Fibroblast of skin of back (primary cell): Measurements from ENCODE around the gene WWC1. TPM values are rescaled to one million over a fixed set of nuclear protein-coding genes. Genes with fewer than 3 reads are reported as not detected.
A peak's percentile ranks its signal among the peaks of the same experiment; 100 is the strongest.

Source experiments
- DNase-seq: peaks from one replicate; pipeline ENCODE4 v3.0.0-alpha.2; 2013
- polyA plus RNA-seq, 2 experiments: library from polyadenylated mRNA; unstranded; fragments of 120-200 nt; gene quantifications; one replicate each; pipeline ENCODE4 v1.2.1, GENCODE V29; 2013; ENCODE audit not compliant: insufficient read length in 2 of 2

WWC1 gene
- 9.4 TPM for polyA plus RNA-seq (2013, experiment 1 of 2; ENCODE audit: insufficient read length)
- polyA plus RNA-seq (2013, experiment 2 of 2; ENCODE audit: insufficient read length): 4.4 TPM

DNA sequence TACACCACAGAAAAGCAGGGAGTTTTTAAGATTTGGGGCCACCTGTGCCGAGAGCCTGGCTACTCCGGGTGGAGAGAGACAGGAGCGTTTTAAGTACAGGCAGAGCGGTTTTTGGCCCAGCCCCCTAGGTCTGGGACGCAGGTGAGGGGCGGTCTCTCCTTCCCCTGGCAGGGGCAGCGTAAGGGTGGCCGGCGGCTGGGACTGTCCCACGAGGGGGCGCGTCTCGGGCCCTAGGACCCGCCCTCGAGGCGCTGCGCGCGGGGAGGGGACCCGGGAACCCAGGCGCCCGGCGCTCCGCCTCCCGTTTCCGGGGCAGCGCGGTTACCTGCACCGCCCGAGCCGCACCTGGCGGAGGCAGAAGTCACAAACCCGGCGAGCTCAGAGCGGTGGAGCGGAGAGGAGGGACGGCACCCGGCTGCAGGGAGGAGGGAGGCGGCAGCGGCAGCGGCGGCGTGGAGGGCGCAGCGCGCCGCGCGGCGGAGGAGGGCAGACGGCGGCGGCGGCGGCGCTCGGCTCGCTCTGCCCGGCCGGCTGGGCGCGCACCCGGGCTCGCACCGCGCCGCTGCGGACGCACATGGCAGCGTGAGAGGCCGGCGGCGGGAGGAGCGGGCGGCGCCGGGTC is at the start of gene WWC1:
WWC1 (plus strand) TSS at position 304 of the 622 bp plus-strand sequence. CDS start 508 bp downstream, outside the sequence.
- DNase-seq: peak; percentile 58

DNA sequence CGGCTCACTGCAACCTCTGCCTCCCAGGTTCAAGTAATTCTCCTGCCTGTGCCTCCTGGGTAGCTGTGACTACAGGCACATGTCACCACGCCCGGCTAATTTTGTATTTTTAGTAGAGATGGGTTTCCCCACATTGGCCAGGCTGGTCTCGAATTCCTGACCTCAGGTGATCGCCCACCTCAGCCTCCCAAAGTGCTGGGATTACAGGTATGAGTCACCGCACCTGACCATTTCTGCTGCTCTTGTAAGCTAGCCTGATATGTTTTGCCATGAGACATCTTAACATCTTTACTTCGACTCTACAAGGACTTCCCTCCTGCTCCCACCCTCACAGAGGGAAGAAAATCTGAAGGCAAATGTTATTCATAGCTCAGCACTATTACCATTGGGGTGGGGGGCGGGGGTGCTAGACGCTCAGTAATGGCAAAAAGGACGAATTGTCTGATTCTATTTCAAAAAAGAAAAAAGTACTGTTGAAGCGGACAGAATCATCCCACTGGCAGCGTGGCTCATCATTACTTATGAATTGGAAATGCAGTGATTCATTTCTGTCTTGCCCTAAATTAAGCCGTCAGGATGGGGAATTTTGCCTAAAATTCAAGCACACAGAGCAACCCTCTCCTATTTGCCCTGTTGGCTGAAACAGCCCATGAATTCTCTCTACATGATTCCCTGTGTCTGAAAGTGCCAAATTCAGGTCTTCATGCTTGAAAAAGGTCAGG is 46.4 kb upstream of the WWC1 start:
- peak; percentile 34 for DNase-seq

DNA sequence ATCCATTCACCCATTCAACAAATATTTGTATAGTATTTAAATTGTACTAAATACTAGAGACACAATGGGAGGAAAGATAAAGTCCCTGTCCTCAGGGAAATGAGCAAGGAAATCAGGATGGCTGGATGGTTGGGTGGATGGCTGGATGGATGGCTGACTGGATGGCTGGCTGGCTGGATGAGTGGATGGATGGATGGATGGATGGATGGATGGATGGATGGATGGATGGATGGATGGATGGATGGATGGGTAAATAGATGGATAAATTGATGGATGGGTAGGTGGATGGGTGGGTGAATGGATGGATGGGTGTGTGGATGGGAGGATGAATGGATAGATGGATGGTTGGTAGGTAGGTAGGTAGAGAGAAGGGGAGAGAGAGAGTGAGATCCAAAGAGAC is 41.5 kb upstream of the WWC1 start:
- no peak for DNase-seq

DNA sequence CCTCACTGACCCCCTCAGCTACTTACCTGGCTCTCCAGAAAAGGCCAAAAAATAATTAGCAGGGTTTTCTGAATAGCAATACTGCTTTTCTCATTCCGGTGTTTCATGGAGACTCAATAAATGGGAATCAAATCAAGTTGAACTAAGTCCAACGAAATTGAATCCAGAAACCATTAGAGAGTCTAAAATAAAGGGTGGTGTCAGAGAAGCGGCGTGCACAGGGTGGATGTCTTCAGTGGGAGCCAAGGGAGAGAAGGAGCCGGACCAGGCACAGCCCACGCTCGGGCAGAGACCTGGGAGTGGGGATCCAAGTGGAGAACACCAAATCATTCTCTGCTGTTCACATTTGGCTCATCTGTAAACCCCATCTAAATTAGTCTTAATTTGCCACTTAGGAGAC is 40.2 kb upstream of the WWC1 start:
- no peak for DNase-seq

DNA sequence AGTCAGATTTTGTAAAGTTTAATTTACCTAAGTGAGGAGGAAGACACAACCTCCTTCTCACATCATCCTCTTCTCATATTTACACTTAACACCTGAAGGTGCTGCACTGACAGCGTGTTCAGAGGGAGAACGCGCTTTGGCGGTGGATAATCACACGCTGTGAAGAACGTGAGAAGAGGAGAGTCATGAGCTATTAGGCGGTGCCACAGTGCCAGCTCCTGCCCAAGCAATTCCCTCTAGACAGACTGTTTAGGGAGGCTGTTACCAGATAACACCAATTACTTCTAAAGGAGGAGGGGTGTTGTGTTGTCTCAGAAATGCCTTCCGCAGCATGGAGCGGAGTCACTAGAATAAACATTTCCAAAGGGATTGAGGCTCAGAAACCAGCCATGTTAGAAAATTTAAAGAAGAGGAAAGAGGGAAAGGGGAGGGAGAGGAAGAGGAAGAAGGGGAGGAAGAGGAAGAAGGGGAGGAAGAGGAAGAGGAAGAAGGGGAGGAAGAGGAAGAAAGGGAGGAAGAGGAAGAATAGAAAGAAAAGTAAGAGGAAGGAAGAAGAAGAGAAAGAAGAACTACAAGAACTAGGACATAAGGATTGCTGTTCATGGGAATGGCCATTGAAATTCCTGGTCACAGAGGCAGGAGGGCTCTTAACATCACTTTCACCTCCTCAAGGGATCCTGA is 37.3 kb upstream of the WWC1 start:
- no peak for DNase-seq

DNA sequence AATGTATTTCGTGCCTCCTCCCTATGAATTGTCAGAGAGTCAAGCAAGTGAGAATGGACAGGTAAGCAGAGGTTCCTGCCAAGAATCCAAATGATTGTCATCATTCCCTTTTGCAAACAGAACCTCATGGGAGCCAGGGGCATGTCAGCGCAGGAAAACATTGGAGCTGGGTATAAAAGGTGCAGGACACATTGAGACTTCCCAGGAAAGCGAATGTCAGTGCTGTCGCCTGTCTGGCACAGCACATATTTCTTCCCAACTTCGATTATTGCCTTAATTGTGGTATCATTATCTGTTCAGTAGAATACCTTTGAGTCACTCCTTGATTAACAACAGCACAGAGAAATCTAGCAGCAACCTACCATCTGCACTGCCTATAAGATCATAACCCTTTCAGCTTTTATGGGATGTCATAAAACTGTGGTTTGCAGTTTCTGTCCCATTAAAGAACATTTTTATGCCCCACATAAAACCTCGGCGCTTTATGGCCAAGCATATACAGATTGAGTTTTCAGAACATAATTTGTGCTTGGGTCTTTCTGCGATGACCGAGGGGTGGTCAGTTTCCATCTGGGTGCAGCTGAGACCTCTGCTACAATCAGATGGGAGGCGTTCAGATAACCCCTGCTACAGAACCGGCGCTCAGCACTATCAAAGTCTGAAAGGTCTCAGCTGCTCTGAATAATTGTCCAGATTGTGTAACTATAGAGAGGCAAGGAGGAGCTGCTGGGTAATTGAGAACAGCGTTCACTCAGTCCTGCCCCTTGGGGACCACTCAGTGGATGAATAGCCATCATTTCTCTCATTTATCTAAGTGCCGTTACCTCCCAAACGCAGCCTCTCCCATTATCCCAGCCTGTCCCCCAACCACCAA is 30.9 kb upstream of the WWC1 start:
- no peak for DNase-seq

DNA sequence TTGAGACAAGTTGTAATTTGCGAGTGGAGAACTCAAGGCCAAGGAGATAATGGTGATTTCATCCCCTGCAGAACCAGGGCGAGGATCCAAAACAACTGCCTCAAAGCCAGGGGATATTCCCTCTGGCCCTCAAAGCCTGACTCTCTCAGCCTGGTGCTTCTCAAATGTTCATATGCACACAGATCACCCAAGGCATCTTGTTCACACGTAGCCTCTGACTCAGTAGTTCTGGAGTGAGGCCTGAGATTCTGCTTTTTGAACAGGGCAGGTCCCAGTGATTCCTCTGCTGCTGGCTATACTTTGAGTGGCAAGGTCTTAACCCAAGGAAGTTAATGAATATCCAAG is 30.2 kb upstream of the WWC1 start:
- DNase-seq: no peak

DNA sequence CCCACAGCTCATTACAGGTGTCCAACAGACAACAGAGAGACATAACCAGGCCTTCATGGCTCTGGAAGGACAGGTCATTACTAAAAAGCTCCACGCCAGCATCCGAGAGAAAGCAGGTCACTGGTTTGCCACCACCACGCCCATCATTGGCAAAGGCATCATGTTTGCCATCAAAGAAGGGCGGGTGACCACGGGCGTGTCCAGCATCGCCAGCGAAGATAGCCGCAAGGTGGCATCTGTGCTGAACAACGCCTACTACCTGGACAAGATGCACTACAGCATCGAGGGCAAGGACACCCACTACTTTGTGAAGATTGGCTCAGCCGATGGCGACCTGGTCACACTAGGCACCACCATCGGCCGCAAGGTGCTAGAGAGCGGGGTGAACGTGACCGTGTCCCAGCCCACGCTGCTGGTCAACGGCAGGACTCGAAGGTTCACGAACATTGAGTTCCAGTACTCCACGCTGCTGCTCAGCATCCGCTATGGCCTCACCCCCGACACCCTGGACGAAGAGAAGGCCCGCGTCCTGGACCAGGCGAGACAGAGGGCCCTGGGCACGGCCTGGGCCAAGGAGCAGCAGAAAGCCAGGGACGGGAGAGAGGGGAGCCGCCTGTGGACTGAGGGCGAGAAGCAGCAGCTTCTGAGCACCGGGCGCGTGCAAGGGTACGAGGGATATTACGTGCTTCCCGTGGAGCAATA is 29.3 kb upstream of the WWC1 start:
- no peak for DNase-seq

DNA sequence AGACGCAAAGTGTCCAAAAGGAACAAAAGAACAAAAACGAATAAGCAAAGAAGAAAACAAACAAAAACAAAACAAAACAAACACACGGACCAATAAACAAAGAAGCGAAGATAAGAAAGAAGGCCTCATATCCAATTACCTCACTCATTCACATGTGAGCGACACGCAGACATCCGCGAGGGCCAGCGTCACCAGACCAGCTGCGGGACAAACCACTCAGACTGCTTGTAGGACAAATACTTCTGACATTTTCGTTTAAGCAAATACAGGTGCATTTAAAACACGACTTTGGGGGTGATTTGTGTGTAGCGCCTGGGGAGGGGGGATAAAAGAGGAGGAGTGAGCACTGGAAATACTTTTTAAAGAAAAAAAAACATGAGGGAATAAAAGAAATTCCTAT is 28.3 kb upstream of the WWC1 start:
- DNase-seq: no peak

DNA sequence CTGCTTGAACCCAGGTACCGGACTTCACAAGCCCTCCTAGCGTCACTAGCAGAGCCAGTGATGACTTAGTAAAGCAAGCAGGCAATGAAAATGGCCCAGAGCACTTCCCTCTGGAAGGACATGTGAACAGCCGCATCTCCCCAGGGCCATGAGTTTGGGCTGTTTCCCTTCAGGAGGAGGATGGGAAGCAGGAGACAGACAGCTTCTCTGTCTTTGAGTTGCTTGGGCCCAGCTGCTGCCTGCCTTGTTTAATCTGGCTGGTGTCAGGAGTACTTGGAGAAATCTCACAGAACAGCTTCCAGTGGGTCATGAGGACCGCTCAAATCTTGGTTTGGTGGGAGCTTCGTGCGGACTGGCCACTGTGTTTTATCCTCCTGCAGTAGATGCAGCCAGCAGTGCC is 25.4 kb upstream of the WWC1 start:
- no peak for DNase-seq

DNA sequence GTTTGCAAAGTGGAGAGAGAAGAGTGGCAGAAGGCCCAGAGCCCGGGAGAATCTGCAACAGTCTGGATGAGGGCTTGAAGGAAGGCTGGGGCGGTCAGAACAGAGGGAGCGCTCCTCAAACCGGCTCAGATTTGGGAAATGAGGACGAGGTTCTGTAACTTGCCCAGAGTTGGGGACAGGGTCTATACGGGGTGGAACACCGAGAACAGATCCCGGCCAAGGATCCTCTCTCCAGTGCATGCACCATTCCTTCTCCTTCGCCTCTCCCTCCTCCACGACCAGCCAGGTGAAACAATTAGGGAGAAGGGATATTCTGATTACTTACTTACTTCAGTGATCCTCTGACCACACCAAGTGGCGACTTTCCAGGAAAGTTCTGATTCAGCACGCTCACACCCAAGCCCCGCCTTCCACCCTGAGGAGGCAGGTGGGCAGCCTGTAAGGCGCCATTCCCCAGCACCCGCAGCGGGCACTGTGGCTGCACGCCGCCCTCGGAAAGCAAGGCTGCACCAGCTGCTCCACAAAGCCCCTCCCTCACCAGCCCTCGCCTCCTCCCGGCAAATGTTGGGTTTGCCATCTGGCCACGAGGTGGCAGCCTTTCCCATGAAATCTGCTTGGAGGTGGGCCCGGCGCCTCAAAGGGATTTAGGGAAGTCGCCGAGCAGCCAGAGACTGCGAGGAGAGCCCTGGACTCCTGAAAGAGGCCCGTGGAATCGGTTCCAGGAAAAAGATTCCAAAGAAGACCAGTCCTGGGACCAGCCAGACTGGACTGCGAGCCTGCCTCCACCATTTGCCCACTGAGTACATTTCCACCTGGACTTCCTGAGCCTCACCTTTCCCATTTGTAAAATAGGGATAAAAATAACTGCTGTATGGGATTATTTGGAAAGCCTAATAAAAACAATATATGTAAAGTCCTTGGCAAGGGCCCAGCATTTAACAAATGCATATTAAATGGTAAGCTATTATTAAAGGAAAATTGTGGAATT is 22.2 kb upstream of the WWC1 start:
- DNase-seq: peak; percentile 85

DNA sequence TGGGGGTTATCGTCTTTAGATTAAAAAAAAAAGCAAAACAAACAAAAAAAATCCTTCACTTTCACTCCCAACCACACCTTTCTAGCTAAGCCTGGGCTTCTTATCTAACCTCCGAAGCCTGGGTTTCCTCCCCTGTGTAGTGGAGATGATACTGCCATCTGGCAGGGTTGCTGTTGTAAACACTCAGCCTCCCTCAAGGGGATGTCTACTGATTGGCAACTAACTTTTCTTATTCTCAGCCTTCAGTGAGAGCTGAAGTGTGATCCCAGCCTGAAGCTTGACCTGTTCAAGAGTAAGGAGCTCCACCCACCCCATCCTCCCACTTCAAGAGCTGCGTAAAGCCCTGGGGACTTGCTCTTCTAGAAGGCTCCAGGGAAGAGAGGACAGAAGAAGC is 21.5 kb upstream of the WWC1 start:
- peak; percentile 8 for DNase-seq

DNA sequence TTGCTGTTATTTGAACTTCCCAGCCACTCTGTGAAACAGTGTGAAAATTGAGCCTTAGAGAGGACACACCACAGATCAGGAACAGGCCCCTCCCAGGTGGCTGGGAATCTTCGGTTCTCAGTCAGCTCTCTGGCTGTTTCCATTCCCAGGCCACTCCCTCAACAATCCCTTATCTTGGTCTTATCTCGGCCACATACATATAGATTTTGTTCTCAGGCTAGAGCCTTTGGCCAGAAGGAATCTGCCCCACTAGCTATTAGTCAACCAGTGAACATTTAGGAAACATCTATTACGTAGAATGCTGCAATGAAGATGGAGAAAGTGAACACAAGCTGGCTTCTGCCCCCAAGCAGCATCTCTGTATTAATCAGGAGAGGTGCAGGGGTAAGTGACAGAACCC is 21.0 kb upstream of the WWC1 start:
- DNase-seq: peak; percentile 52

DNA sequence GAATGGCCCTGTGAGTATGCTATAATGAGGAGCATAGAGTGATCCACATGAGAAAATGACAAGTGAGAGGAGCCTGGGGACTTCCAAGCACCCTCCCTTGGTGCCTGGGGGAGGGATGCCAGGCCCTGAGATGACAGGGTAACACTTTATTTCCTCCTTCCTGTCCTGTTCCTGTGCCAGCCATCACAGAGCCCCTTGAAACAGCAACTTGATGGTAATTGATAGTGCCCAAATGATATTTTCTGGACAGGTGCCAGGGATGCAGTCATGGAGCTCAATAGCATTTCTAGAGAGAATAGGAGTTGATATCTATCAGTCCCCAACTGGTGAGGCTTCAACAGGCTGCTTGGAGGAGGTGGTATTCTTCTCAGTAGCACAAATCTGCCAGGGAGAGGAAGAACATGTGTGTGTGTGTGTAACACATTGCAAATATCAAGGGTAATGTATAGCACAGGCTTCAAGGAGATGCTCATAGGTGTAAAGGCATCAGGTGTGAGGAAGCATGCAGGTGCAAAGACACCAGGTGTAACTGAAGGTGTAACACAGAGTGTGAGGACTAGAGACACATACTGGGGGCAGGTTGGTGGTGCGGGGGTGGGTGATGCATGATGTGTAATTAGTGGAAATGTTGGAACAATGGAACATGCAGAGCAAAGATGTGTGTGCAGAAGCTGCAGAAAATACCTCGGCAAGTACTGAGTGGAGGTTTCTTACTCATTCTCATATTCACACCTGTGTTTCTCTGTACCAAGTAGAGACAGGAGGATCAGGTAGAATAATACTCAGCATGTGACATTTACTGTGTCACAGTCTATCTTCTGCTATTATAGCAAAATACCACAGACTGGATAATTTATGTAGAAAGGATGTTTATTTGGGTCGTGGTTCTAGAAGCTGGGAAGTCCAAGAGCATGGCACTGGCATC is 18.1 kb upstream of the WWC1 start:
- DNase-seq: no peak

DNA sequence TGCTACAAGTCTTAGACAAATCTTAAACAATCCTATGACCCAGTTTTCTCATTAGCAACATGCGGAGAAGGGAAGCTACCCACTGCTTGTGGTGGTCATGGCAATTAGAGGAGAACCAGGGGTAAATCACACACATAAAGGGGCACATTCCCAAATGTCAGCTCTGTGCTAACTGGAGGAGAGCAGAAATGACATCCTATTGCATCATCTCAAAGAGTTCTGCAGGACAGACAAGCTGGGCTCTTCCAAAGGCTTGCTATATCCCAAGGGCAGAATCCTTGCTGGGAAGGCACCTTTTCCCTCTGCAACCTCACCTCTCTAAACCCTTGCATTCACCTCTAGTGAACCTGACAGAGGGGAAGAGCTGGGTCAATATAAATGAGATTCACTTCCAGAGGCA is 17.0 kb upstream of the WWC1 start:
- peak; percentile 16 for DNase-seq

DNA sequence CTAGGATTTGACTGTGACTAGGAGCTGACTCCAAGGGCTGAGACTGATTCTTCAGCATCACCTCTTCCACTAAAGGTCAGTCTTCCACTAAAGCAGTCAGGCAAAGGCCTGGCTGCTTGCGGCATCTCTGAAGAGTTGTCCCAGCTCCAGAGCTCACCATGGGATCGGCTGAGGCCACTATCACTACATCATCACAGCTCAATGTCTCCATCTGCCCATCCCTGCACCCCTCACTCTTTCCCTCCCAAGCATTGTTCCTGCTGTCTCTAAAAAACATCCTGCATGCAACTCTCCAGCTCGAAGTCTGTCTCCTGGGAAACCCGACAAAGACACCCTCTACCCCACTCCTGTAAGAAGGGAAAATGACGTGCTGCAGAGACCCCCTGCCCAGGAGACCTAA is 15.5 kb upstream of the WWC1 start:
- no peak for DNase-seq

DNA sequence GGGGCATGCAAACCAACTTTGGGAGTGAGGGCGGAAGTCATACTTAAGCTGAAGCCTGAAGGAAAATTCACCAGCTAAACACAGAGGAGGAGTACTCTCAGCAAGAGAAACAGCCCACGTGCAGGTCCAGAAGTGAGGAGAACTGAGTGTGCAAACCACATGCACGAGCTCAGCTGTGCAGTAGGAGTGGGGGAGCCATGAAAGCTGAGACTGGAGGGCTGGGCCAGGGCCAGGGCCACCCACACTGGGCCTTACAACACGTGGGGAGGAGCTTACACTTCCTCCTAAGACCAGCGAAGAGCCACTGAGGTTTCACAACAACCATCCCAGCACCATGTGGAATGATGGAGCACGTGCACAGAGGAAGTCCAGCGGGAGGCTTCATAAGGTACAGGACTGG is 9.3 kb upstream of the WWC1 start:
- DNase-seq: peak; percentile 39

DNA sequence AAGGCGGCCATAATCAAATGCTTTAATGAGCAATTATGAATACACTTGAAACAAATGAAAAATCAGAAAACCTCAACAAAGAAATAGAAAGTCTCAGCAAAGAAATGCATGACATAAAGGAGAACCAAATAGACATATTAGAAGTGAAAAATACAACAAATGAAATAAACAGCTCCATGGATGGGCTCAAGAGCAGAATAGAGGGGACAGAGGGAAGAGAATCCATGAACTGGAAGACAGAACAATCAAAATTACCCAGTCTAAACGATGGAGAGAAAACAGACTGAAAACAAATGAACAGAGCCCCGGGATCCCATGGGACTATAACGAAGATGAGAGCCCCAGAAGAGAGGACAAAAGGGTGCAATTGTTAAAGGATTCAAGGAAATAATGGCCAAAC is 6.6 kb upstream of the WWC1 start:
- no peak for DNase-seq

DNA sequence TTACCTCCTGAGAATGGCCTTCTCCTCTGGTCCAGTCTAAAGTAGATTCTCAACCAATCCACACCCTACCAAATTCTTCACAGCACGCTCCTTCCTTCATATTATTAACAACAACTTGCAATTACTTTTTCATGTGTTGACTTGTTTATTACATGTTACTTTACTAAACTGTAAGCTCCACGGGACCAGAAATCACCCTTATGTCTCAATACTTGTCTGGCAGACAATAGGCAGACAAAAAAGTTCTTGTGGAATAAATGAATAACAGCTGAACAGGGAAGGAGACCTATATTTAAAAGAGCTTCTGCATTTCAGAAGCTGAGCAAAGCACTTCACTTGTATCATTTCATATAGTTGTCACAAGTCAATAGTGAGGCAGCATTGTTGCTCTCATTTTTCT is 5.7 kb upstream of the WWC1 start:
- no peak for DNase-seq

DNA sequence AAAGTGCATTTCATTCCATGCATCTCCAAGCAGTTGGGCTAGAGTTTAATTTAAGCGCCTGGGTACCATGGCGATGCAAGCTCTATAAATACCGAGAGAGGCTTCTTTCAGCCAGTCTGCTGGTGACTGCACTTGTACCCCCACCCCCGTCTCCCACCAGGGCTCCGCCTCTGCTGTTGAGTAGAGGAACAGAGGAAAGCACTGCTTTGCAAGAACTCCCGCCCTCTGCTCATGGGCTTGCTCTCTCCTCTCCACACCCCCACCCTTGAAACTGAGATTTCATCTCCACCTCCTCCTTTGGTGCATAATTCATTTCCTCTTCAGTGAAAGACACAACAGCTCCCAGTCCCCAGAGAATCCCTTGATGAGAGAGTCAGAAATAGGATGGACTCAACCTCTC is 5.1 kb upstream of the WWC1 start:
- DNase-seq: peak; percentile 17
